Subcutaneous abdominal adipose tissue (tissue), 5 donors: Measurements from ENCODE around the gene LDLR.
"Not testable (repeated sequence)": the region's sequence is repeated elsewhere in the genome, so short reads cannot be mapped to it uniquely, and the experiment has no call there.

Experiments used
- H3K27ac ChIP-seq: one replicate; pipeline ENCODE4 v1.7.0; 2013; ENCODE audit warnings: low read depth, mild to moderate bottlenecking, inconsistent platforms, low read length, moderate library complexity
- H3K27me3 ChIP-seq, 5 donors: one replicate each; pipeline ENCODE4 v1.7.0; 2013; ENCODE audit warnings: low read length in 5 of 5, inconsistent platforms in 1 of 5; ENCODE audit not compliant: control insufficient read depth in 5 of 5, insufficient read depth in 4 of 5
- H3K36me3 ChIP-seq, 5 donors: one replicate each; pipeline ENCODE4 v1.7.0; 2013; ENCODE audit warnings: low read length in 5 of 5; ENCODE audit not compliant: control insufficient read depth in 5 of 5, insufficient read depth in 5 of 5
- H3K4me1 ChIP-seq, 5 donors: one replicate each; pipeline ENCODE4 v1.7.0; 2013; ENCODE audit warnings: low read length in 5 of 5, mild to moderate bottlenecking in 3 of 5, moderate library complexity in 1 of 5; ENCODE audit not compliant: control insufficient read depth in 5 of 5, insufficient read depth in 5 of 5
- H3K4me3 ChIP-seq, 5 donors: one replicate each; pipeline ENCODE4 v1.7.0; 2013; ENCODE audit warnings: low read length in 5 of 5, low read depth in 1 of 5
- H3K9ac ChIP-seq, 5 donors: one replicate each; pipeline ENCODE4 v1.7.0; 2013; ENCODE audit warnings: low read length in 5 of 5, mild to moderate bottlenecking in 4 of 5, moderate library complexity in 3 of 5
- H3K9me3 ChIP-seq, 5 donors: one replicate each; pipeline ENCODE4 v1.7.0; 2013; ENCODE audit warnings: low read length in 5 of 5; ENCODE audit not compliant: control insufficient read depth in 5 of 5
- donor health status: healthy.
- donor health status: healthy.
- donor health status: healthy.
- donor health status: healthy.
- donor health status: healthy.

LDLR gene

GRCh38 chr19:11115042-11115441 lies 25.8 kb downstream of the LDLR start:
- H3K9me3 ChIP-seq = no peaks in the 10 kb centered on the region
- no peak overlapping the region for H3K4me3 ChIP-seq
- H3K27ac ChIP-seq = no peak overlapping the region
- peaks cover 0 to 93% (median 81%) of the 10 kb centered on the region in 5 donors for H3K36me3 ChIP-seq
- no peaks in the 10 kb centered on the region for H3K27me3 ChIP-seq
- H3K9ac ChIP-seq = no peak overlapping the region
- H3K4me1 ChIP-seq = no peaks in the 10 kb centered on the region

GRCh38 chr19:11115895-11116446 lies 26.7 kb downstream of the LDLR start:
- Histone ChIP-seq H3K9ac (no peak overlapping the region), H3K36me3 (peaks cover 0 to 93% (median 83%) of the 10 kb centered on the region in 5 donors), H3K9me3 (no peaks in the 10 kb centered on the region), H3K27ac (no peak overlapping the region), H3K27me3 (no peaks in the 10 kb centered on the region), H3K4me3 (no peak overlapping the region), H3K4me1 (no peaks in the 10 kb centered on the region)

GRCh38 chr19:11116507-11116906 lies 27.2 kb downstream of the LDLR start:
- no peaks in the 10 kb centered on the region for H3K9me3 ChIP-seq
- H3K4me1 ChIP-seq = no peaks in the 10 kb centered on the region
- no peak overlapping the region for H3K4me3 ChIP-seq
- H3K27ac ChIP-seq = no peak overlapping the region
- peaks cover 0 to 92% (median 82%) of the 10 kb centered on the region in 5 donors for H3K36me3 ChIP-seq
- no peak overlapping the region for H3K9ac ChIP-seq
- H3K27me3 ChIP-seq = no peaks in the 10 kb centered on the region

GRCh38 chr19:11121963-11122362 lies 32.7 kb downstream of the LDLR start:
- not testable (repeated sequence) for H3K27me3 ChIP-seq, H3K9me3 ChIP-seq, H3K4me3 ChIP-seq, H3K27ac ChIP-seq, H3K4me1 ChIP-seq, H3K9ac ChIP-seq
- peaks cover 0 to 75% (median 61%) of the 10 kb centered on the region in 5 donors for H3K36me3 ChIP-seq

- H3K9ac ChIP-seq = no peak overlapping the region
- peaks cover 0 to 6% (median 4%) of the 10 kb centered on the region in 5 donors for H3K4me1 ChIP-seq
- H3K9me3 ChIP-seq = no peaks in the 10 kb centered on the region
- no peaks in the 10 kb centered on the region for H3K27me3 ChIP-seq
- H3K36me3 ChIP-seq = peaks cover 0 to 74% (median 59%) of the 10 kb centered on the region in 5 donors
- H3K4me3 ChIP-seq = no peak overlapping the region
- H3K27ac ChIP-seq = no peak overlapping the region
Observed at GRCh38 chr19:11123114-11123513, 33.9 kb downstream of the LDLR start.

GRCh38 chr19:11124157-11124556 lies 34.9 kb downstream of the LDLR start:
- H3K9ac ChIP-seq, H3K27ac ChIP-seq, H3K4me3 ChIP-seq, H3K9me3 ChIP-seq, H3K4me1 ChIP-seq, H3K27me3 ChIP-seq: not testable (repeated sequence)
- H3K36me3 ChIP-seq = peaks cover 0 to 75% (median 60%) of the 10 kb centered on the region in 5 donors

GRCh38 chr19:11125994-11126685 lies 36.9 kb downstream of the LDLR start:
- H3K4me3 ChIP-seq = no peak overlapping the region
- H3K4me1 ChIP-seq = peaks cover 4 to 15% (median 12%) of the 10 kb centered on the region in 5 donors
- H3K27me3 ChIP-seq = no peaks in the 10 kb centered on the region
- no peak overlapping the region for H3K27ac ChIP-seq
- H3K9me3 ChIP-seq = no peaks in the 10 kb centered on the region
- H3K36me3 ChIP-seq = peaks cover 0 to 74% (median 53%) of the 10 kb centered on the region in 5 donors
- no peak overlapping the region for H3K9ac ChIP-seq

- peaks cover 0 to 82% (median 58%) of the 10 kb centered on the region in 5 donors for H3K36me3 ChIP-seq
- H3K27ac ChIP-seq = no peak overlapping the region
- H3K27me3 ChIP-seq = no peaks in the 10 kb centered on the region
- no peaks in the 10 kb centered on the region for H3K9me3 ChIP-seq
- peaks cover 4 to 23% (median 12%) of the 10 kb centered on the region in 5 donors for H3K4me1 ChIP-seq
- no peak overlapping the region for H3K4me3 ChIP-seq
- H3K9ac ChIP-seq = no peak overlapping the region
Observed at GRCh38 chr19:11127905-11128304, 38.6 kb downstream of the LDLR start.

- Histone ChIP-seq H3K4me1 (peaks cover 4 to 23% (median 12%) of the 10 kb centered on the region in 5 donors), H3K9ac (no peak overlapping the region), H3K27ac (peak overlapping the region; percentile 73), H3K4me3 (no peak overlapping the region), H3K36me3 (peaks cover 0 to 63% (median 46%) of the 10 kb centered on the region in 5 donors), H3K27me3 (no peaks in the 10 kb centered on the region), H3K9me3 (no peaks in the 10 kb centered on the region)
Observed at GRCh38 chr19:11130824-11131455, 41.7 kb downstream of the LDLR start.

- no peaks in the 10 kb centered on the region for H3K27me3 ChIP-seq
- peak overlapping the region; percentile 73 for H3K27ac ChIP-seq
- peaks cover 0 to 61% (median 46%) of the 10 kb centered on the region in 5 donors for H3K36me3 ChIP-seq
- H3K9me3 ChIP-seq = no peaks in the 10 kb centered on the region
- H3K4me1 ChIP-seq = peaks cover 4 to 20% (median 9%) of the 10 kb centered on the region in 5 donors
- no peak overlapping the region for H3K4me3 ChIP-seq
- H3K9ac ChIP-seq = no peak overlapping the region
Observed at GRCh38 chr19:11131471-11131870, 42.2 kb downstream of the LDLR start.
